ENCODE data around the gene GNG12. TPM values are rescaled to one million over a fixed set of nuclear protein-coding genes. Genes with fewer than 3 reads are reported as not detected.
A peak's percentile ranks its signal among the peaks of the same experiment; 100 is the strongest.

GNG12 gene
- total and polyA plus RNA-seq, 8 donors, result 51.2 to 71.9 (median 57.1) TPM

- peak overlapping the region; percentile 74 to 81 for H3K27ac ChIP-seq
- TF ChIP-seq CTCF (IDR thresholded peaks at IDR 0.05), result no peak
- intact Hi-C loops (cut with DNase I), result no loop called here
- peaks cover 0 to 64% of the 10 kb centered on the region in 2 donors for H3K27me3 ChIP-seq
- no peak for DNase-seq
- H3K4me3 ChIP-seq, result peak overlapping the region; percentile 65 to 70
- no peaks in the 10 kb centered on the region for H3K36me3 ChIP-seq
- no peaks in the 10 kb centered on the region for H3K9me3 ChIP-seq
- H3K4me1 ChIP-seq, result peaks cover 5 to 21% of the 10 kb centered on the region in 2 donors
- peak; percentile 1 for ATAC-seq
Measured at GRCh38 chr1:67833602-67833940, 304 bp upstream of the GNG12 start.

GRCh38 chr1:67831850-67832513, 1.3 kb downstream of the GNG12 start:
- Histone ChIP-seq H3K36me3 (no peaks in the 10 kb centered on the region), H3K27ac (peak overlapping the region; percentile 74 to 81), H3K4me3 (peak overlapping the region; percentile 65 to 70), H3K27me3 (peaks cover 0 to 64% of the 10 kb centered on the region in 2 donors), H3K4me1 (peaks cover 5 to 21% of the 10 kb centered on the region in 2 donors), H3K9me3 (no peaks in the 10 kb centered on the region)
- ATAC-seq, result peak; percentile 53
- no peak for TF ChIP-seq CTCF (IDR thresholded peaks at IDR 0.05)
- intact Hi-C loops (cut with DNase I), result no loop called here
- DNase-seq, result peak; percentile 59 to 77 (median 62)

- intact Hi-C loops (cut with DNase I), result no loop called here
- H3K27me3 ChIP-seq, result peaks cover 0 to 64% of the 10 kb centered on the region in 2 donors
- TF ChIP-seq CTCF (IDR thresholded peaks at IDR 0.05), result no peak
- peaks cover 5 to 21% of the 10 kb centered on the region in 2 donors for H3K4me1 ChIP-seq
- peak overlapping the region; percentile 74 to 81 for H3K27ac ChIP-seq
- ATAC-seq (no peak), DNase-seq (no peak)
- no peaks in the 10 kb centered on the region for H3K9me3 ChIP-seq
- H3K36me3 ChIP-seq, result no peaks in the 10 kb centered on the region
- peak overlapping the region; percentile 65 to 70 for H3K4me3 ChIP-seq
Measured at GRCh38 chr1:67830928-67831830, 2.1 kb downstream of the GNG12 start.

- DNase-seq (no peak), ATAC-seq (no peak)
- Histone ChIP-seq H3K27me3 (peaks cover 0 to 56% of the 10 kb centered on the region in 2 donors), H3K36me3 (no peaks in the 10 kb centered on the region), H3K4me3 (no peak overlapping the region), H3K4me1 (peaks cover 5 to 21% of the 10 kb centered on the region in 2 donors), H3K9me3 (no peaks in the 10 kb centered on the region), H3K27ac (no peak overlapping the region)
- TF ChIP-seq CTCF (IDR thresholded peaks at IDR 0.05), result no peak
- intact Hi-C loops (cut with DNase I), result no loop called here
Measured at GRCh38 chr1:67830226-67830625, 3.0 kb downstream of the GNG12 start.

- peaks cover 5 to 15% of the 10 kb centered on the region in 2 donors for H3K4me1 ChIP-seq
- H3K27ac ChIP-seq, result no peak overlapping the region
- no peak for TF ChIP-seq CTCF (IDR thresholded peaks at IDR 0.05)
- DNase-seq (no peak), ATAC-seq (no peak)
- no peaks in the 10 kb centered on the region for H3K36me3 ChIP-seq
- H3K4me3 ChIP-seq, result no peak overlapping the region
- no peaks in the 10 kb centered on the region for H3K9me3 ChIP-seq
- H3K27me3 ChIP-seq, result peaks cover 0 to 30% of the 10 kb centered on the region in 2 donors
- intact Hi-C loops (cut with DNase I), result no loop called here
Measured at GRCh38 chr1:67827688-67828087, 5.6 kb downstream of the GNG12 start.

Measured in left lung (tissue), 10 donors.